ENCODE data around the gene LRMDA. TPM values are rescaled to one million over a fixed set of nuclear protein-coding genes. Genes with fewer than 3 reads are reported as not detected.

LRMDA gene
- total and polyA plus RNA-seq, 2 of the 13 experiments (the other 11 are each of a cell fraction or from before 2014, with no cell fraction given): 13.4 to 22.0 TPM

GRCh38 chr10:76442113-76442512 is 1010.7 kb downstream of the LRMDA start (continued):
- TF ChIP-seq NFAT5 (CRISPR knock-in tag; IDR thresholded peaks at IDR 0.05) (no peak), FOSL1 (CRISPR knock-in tag; IDR thresholded peaks at IDR 0.05; ENCODE audit: borderline replicate concordance) (no peak), SALL2 (CRISPR knock-in tag; IDR thresholded peaks at IDR 0.05) (no peak), ZSCAN20 (CRISPR knock-in tag; IDR thresholded peaks at IDR 0.05; ENCODE audit: borderline replicate concordance) (no peak), ZNF530 (CRISPR knock-in tag; IDR thresholded peaks at IDR 0.05; ENCODE audit: low read depth) (no peak), KLF9 (CRISPR knock-in tag; IDR thresholded peaks at IDR 0.05; ENCODE audit: low read depth) (no peak), ETS1 (CRISPR knock-in tag; IDR thresholded peaks at IDR 0.05) (no peak)

Data from HepG2 (cell line).